HUES48 (cell line): ENCODE data around the gene BTNL9.
A peak's percentile ranks its signal among the peaks of the same experiment; 100 is the strongest.

Experiments
- H3K27ac ChIP-seq: one replicate; pipeline ENCODE4 v1.7.0; 2013; ENCODE audit warnings: low read depth, low read length, inconsistent platforms
- H3K27me3 ChIP-seq: 2 replicates; pipeline ENCODE4 v1.6.1; 2013; ENCODE audit warnings: mild to moderate bottlenecking, low read length; ENCODE audit not compliant: control insufficient read depth, insufficient read depth
- H3K36me3 ChIP-seq: 2 replicates; pipeline ENCODE4 v1.6.1; 2013; ENCODE audit warnings: low read length; ENCODE audit not compliant: control insufficient read depth, insufficient read depth
- H3K4me1 ChIP-seq: 2 replicates; pipeline ENCODE4 v1.6.1; 2013; ENCODE audit warnings: mild to moderate bottlenecking, low read length; ENCODE audit not compliant: control insufficient read depth, insufficient read depth
- H3K4me3 ChIP-seq: 2 replicates; pipeline ENCODE4 v1.5.1; 2013; ENCODE audit warnings: mild to moderate bottlenecking, low read depth, low read length
- H3K9ac ChIP-seq: 2 replicates; pipeline ENCODE4 v1.6.1; 2013; ENCODE audit warnings: mild to moderate bottlenecking, low read depth, low read length, moderate library complexity
- H3K9me3 ChIP-seq: 2 replicates; pipeline ENCODE4 v1.6.1; 2013; ENCODE audit warnings: low read length; ENCODE audit not compliant: control insufficient read depth, insufficient read depth

Gene BTNL9

DNA sequence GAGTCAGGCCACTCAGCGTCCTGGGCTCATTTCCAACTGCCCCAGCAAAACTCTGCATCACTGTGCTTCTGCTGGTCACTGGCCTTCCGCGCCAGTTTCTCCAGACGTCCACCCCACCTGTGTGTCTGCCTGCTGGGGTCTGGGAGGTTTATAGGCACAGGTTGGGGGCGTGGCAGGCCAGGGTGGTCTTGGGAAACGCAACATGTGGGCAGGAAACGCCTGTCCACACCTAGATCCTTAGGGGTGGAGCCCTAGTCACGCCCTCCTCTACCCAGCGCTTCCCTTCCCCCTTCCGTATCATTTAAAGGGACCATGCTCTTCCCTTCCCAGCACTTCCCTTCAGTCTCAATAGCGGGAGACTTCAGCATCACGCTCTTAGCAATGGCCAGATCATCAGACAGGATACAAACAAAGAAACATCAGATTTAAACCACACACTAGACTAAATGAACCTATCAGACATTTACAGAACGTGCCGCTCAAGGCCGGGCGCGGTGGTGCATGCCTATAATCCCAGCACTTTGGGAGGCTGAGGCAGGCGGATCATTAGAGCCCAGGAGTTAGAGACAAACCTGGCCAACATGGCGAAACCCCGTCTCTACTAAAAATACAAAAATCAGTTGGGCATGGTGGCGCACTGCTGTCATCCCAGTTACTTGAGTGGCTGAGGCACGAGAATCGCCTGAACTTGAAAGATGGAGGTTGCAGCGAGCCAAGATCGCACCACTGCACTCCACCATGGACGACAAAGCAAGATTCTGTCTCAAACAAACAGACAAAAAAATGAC lies 11.8 kb upstream of the BTNL9 start:
- Histone ChIP-seq H3K27me3 (no peaks in the 10 kb centered on the region), H3K4me1 (no peaks in the 10 kb centered on the region), H3K4me3 (peak overlapping the region; percentile 48), H3K27ac (no peak overlapping the region), H3K9ac (no peak overlapping the region), H3K9me3 (peaks cover 8% of the 10 kb centered on the region; the same call in 1 of the 2 replicates), H3K36me3 (no peaks in the 10 kb centered on the region)

DNA sequence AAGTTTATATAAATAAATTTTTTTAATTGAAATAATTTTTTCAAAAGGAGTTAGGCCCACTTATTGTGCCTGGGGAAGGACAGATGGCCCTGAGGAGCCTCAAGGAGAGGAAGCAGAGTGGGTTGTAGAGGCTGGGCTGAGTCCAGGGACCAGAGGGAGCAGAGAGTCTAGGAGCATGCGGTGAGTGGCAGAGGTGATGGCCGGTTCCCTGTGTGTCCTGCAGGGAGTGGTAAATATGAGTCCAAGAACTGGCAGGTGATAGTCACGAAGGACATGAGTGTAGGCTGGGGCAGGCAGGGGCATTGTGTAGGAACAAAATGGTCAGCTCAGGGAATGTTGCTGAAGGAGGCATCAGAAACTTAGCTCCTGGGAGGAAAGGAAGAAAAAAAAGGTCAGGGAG lies 8.3 kb upstream of the BTNL9 start:
- Histone ChIP-seq H3K36me3 (no peaks in the 10 kb centered on the region), H3K9ac (no peak overlapping the region), H3K27me3 (no peaks in the 10 kb centered on the region), H3K9me3 (peaks cover 6% of the 10 kb centered on the region; the same call in 1 of the 2 replicates), H3K4me3 (no peak overlapping the region), H3K4me1 (no peaks in the 10 kb centered on the region), H3K27ac (no peak overlapping the region)

DNA sequence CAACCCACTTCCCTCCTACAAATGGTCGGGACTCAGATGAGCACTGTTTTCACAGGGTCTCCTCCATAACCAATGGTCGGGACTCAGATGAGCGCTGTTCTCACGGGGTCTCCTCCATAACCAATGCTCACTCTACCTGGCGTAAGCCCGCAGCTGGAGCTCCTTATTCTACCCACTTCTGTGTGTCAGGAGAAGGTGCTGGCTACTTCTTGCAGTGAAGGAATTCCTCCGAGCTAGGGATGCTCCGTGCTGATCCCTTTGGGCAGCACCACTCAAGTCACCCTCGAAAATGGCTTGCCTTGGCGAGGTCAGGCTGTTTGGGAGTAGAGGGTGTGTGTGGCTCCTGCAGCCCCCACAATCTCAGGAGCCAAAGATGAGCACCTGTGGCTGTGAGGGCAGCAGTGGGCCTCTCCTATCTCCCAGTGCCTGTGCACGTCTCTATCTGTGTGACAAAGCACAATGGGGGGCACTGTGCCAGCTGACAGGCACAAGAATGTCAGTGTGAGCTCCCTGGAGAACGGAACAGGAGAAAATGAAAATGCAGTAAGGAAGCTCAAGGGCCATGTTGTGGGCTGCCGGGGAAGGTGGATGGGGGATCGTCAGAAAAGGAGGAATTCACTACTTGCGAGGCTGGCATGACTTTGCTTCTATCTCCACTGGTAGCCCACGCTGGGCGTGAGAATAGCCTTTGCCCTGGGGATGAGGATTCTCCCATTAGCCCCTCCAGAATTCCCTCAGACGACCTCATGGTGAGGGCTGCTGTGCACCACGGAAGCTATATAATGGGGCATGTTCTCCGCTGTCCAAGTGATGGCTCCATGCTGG lies 3.9 kb upstream of the BTNL9 start:
- Histone ChIP-seq H3K27me3 (no peaks in the 10 kb centered on the region), H3K4me1 (no peaks in the 10 kb centered on the region), H3K27ac (no peak overlapping the region), H3K9ac (no peak overlapping the region), H3K4me3 (no peak overlapping the region), H3K9me3 (peaks cover 7% of the 10 kb centered on the region; the same call in 1 of the 2 replicates), H3K36me3 (no peaks in the 10 kb centered on the region)

DNA sequence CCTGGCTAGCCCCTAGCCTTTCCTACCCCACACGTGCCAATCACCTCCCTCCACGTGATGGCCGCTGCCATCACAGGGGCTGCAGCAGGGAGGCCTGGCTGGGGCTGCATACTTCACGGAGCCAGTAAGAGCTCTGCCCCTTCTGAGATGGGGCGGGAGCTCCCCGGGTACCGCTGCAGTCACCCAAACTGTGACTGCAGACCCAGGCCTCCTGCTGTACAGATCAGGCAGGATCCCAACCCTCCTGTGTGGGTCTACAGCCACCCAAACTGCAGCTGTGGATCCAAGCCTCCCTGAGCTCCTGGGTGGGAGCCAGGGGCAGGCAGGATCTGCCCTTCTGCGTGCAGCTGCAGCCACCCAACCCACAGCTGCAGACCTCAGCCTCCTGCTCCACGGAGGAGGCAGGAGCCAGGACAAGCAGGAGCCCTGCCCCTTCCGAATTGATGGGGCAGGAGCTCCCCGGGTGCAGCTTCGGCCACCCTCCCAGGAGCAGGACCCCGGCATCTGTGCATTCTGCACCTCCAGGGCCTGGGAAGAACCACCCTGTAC lies 3.2 kb upstream of the BTNL9 start:
- Histone ChIP-seq H3K36me3 (no peaks in the 10 kb centered on the region), H3K4me1 (no peaks in the 10 kb centered on the region), H3K9me3 (peaks cover 7% of the 10 kb centered on the region; the same call in 1 of the 2 replicates), H3K9ac (no peak overlapping the region), H3K4me3 (no peak overlapping the region), H3K27me3 (no peaks in the 10 kb centered on the region), H3K27ac (no peak overlapping the region)

DNA sequence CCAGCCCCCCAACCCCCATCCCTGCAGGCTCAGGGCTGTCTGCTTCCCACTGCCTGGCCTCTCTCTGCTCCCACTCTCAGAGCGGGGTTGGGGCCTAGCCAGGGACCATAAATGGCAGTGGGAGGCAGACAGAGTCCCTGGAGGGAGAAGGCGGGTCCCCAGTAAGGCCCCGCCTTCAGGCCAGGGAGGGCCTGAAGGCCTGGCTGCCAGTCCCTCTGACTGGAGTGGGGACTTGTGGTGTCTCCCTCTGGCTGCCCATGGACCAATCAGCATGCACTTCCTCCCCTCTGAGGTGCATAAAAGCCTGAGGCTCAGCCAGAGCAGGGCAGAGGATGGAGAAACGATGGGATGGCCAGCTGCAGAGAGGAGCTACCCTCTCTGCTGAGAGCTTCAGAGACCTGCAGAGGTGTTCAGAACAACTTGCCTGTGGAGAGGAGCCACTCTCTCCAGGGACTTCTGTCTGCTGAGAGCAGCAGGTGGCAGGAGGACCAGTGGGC lies 2.7 kb upstream of the BTNL9 start:
- H3K9ac ChIP-seq, result no peak overlapping the region

DNA sequence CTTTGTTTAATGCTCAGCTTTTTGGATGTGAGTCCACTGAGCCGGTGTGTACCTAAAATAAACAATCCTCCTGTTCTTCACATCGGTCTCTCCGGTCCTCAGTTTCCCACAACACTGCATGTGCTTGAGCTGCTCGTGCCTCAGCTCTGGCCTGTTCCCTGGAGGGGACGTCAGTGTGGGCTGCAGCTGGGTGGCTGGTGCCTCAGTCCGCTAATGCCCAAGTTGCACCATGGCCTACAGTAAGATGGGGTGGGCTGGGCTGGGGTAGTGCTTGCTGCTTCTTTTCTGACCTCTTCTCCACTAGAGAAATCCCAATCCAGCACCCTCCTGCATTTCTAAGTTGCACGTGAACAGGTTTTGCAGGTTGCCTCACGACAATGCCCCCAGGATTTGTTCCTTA lies 595 bp upstream of the BTNL9 start:
- Histone ChIP-seq H3K27me3 (no peaks in the 10 kb centered on the region), H3K9me3 (peaks cover 14% of the 10 kb centered on the region; the same call in 1 of the 2 replicates), H3K36me3 (no peaks in the 10 kb centered on the region), H3K4me3 (no peak overlapping the region), H3K9ac (no peak overlapping the region), H3K27ac (no peak overlapping the region), H3K4me1 (no peaks in the 10 kb centered on the region)

More for the DNA sequence above, 2.7 kb upstream of the BTNL9 start:
- Histone ChIP-seq H3K4me3 (no peak overlapping the region), H3K4me1 (no peaks in the 10 kb centered on the region), H3K27ac (no peak overlapping the region), H3K36me3 (no peaks in the 10 kb centered on the region), H3K9me3 (peaks cover 7% of the 10 kb centered on the region; the same call in 1 of the 2 replicates), H3K27me3 (no peaks in the 10 kb centered on the region)

DNA sequence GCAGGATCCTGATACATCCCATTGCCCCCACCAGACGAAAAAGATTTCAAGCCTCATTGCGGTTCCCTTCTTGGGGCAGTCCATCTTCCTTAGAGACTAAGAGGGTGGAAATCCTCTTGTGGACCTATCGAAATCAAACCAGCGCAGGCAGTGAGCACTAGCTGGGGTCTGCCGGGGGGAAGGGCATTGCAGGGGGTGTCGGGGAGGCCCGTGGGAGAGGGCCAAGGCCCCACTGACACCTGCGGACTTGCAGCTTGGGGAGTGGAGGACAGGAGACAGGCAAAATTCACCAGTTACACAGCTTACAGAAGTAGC lies 522 bp downstream of the BTNL9 start:
- H3K4me1 ChIP-seq, result no peaks in the 10 kb centered on the region
- H3K27ac ChIP-seq, result no peak overlapping the region
- peaks cover 14% of the 10 kb centered on the region; the same call in 1 of the 2 replicates for H3K9me3 ChIP-seq
- no peaks in the 10 kb centered on the region for H3K27me3 ChIP-seq
- H3K36me3 ChIP-seq, result no peaks in the 10 kb centered on the region
- no peak overlapping the region for H3K9ac ChIP-seq
- no peak overlapping the region for H3K4me3 ChIP-seq

DNA sequence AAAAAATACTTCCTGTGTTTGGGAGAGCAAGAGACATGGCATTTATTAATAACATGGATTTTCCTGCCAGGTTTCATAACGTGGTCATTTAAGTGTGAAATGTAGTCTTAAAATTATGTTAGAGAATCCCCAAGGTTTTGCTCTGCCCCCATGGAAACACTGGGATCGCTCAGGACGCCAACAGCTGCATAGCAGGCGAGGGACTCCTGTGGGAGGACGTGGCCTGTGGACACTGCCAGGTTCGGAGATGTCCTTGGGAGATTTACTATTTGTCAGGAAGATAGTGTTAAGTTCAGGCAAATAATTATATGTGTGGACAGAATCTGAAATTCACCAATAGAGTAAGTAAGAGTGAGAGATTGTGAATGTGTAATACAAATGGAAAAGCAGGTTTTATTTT lies 977 bp downstream of the BTNL9 start:
- peaks cover 14% of the 10 kb centered on the region; the same call in 1 of the 2 replicates for H3K9me3 ChIP-seq
- no peaks in the 10 kb centered on the region for H3K27me3 ChIP-seq
- no peaks in the 10 kb centered on the region for H3K36me3 ChIP-seq
- no peak overlapping the region for H3K27ac ChIP-seq
- no peak overlapping the region for H3K4me3 ChIP-seq
- H3K9ac ChIP-seq, result no peak overlapping the region
- H3K4me1 ChIP-seq, result no peaks in the 10 kb centered on the region

DNA sequence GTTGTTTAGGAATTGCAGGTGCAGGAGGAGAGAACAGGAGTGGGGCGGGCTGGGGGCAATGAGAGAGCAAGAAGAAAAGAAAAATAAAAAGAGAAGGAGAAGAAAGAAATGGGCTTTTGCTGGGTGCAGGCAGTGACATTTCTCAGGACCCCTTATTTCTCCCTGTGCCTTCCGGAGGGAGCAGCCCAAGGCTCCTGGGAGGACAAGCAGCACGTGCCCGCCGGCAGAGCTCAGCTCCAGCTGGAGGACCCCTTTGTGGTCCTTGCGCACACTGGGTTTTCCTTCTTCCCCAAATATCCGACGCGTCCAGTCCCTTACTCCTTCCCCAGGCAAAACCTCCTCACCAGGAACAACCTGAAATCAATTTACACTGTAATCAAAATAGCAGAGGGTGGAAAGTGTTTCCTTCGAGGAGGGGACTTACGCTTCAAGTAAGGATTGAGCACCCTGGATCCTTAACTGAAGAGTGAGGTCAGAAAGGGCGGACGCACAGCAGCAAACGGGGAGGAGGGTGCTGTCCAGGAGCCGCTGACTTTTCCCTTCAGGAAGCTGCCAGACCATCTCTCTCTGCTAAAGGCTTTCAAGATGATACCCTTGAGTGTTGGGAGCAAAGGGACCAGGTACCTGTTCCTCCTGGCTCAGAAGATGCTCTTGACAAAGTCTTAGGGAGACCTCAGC lies 2.1 kb downstream of the BTNL9 start:
- H3K4me3 ChIP-seq, result no peak overlapping the region

DNA sequence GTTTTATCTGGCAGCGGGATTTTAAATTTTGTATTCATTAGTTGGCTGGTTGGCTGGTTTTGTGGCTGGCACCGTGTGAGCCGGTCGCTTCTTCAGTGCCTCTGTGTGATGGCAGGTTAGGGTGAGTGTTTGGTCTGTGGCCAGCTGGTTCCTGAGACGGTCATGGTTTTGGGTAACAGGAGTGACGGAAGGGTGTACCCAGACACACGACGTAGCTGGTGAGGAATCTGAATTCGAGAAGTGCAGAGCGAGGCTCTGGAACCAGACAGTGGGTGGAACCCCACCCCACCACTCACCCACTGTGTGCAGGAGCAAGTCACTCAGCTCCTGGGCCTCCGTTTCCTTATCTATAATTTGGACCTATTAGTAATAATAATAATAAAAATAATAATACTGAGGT lies 2.7 kb downstream of the BTNL9 start:
- Histone ChIP-seq H3K27me3 (no peaks in the 10 kb centered on the region; the same call in 1 of the 2 replicates), H3K9me3 (peaks cover 14% of the 10 kb centered on the region; the same call in 1 of the 2 replicates)

More for the DNA sequence above, 2.1 kb downstream of the BTNL9 start:
- no peaks in the 10 kb centered on the region for H3K4me1 ChIP-seq
- peaks cover 14% of the 10 kb centered on the region; the same call in 1 of the 2 replicates for H3K9me3 ChIP-seq
- no peak overlapping the region for H3K27ac ChIP-seq
- H3K9ac ChIP-seq, result no peak overlapping the region
- H3K27me3 ChIP-seq, result no peaks in the 10 kb centered on the region; the same call in 1 of the 2 replicates
- H3K36me3 ChIP-seq, result no peaks in the 10 kb centered on the region

More for the DNA sequence above, 2.7 kb downstream of the BTNL9 start:
- Histone ChIP-seq H3K36me3 (no peaks in the 10 kb centered on the region), H3K4me1 (no peaks in the 10 kb centered on the region), H3K9ac (no peak overlapping the region), H3K4me3 (no peak overlapping the region), H3K27ac (no peak overlapping the region)
